ENCODE data around the gene ZFP36.

DNA sequence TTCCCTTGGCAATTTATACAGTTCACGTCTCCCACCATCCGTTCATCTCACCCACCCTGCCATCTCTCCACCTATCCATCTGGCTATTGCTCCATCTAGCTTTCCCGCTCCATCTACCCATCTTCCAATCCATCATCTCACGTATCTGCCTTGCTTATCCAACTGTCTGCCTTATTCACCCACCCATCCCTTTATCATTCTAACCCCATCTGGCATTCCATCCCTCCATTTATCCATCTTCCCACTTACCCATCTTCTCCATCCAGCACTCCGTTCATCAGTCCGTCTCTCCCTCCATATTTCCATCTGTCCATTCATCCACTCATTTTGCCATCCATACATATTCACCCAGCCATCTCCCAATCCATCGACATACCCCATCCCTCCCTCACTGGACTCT lies 19.1 kb downstream of the ZFP36 start:
- TF ChIP-seq GATA3 (IDR thresholded peaks at IDR 0.05; ENCODE audit: low read depth, low read length) (no peak), GATA2 (IDR thresholded peaks at IDR 0.05; ENCODE audit: low read depth, low read length) (no peak)

Measured in SH-SY5Y (cell line).